Liver (tissue), 9 donors: ENCODE data around the gene MRPL51. TPM values are rescaled to one million over a fixed set of nuclear protein-coding genes. Genes with fewer than 3 reads are reported as not detected.

Experiments used
- DNase-seq: peaks from one replicate; pipeline ENCODE4 v3.0.0-alpha.2; 2017; ENCODE audit warnings: low spot score
- H3K27ac ChIP-seq, 2 donors: one replicate each; pipeline ENCODE4 v1.7.0; 2013; ENCODE audit warnings: inconsistent platforms in 2 of 2, low read length in 2 of 2, control low read depth in 1 of 2, low read depth in 1 of 2, mild to moderate bottlenecking in 1 of 2
- H3K27me3 ChIP-seq, 4 donors: one replicate each; pipeline versions ENCODE4 v1.6.1 to v1.7.0; 2013; ENCODE audit warnings: low read length in 3 of 4, inconsistent platforms in 1 of 4, mild to moderate bottlenecking in 1 of 4, moderate library complexity in 1 of 4; ENCODE audit not compliant: control insufficient read depth in 4 of 4, insufficient read depth in 4 of 4
- H3K36me3 ChIP-seq, 4 donors: one replicate each; pipeline versions ENCODE4 v1.6.1 to v1.7.0; 2013; ENCODE audit warnings: low read length in 3 of 4, mild to moderate bottlenecking in 3 of 4, low read depth in 1 of 4, moderate library complexity in 1 of 4; ENCODE audit not compliant: control insufficient read depth in 4 of 4, insufficient read depth in 3 of 4
- H3K4me1 ChIP-seq, 4 donors: one replicate each; pipeline versions ENCODE4 v1.6.1 to v1.7.0; 2013; ENCODE audit warnings: low read length in 3 of 4, mild to moderate bottlenecking in 3 of 4, moderate library complexity in 1 of 4; ENCODE audit not compliant: control insufficient read depth in 4 of 4, insufficient read depth in 4 of 4
- H3K4me3 ChIP-seq, 3 donors: one replicate each; pipeline versions ENCODE4 v1.6.1 to v1.7.0; 2013; ENCODE audit warnings: low read length in 3 of 3, control low read depth in 1 of 3, low read depth in 1 of 3, mild to moderate bottlenecking in 1 of 3
- H3K9ac ChIP-seq, 2 donors: one replicate each; pipeline ENCODE4 v1.7.0; 2013; ENCODE audit warnings: low read length in 2 of 2, mild to moderate bottlenecking in 2 of 2, moderate library complexity in 2 of 2, control low read depth in 1 of 2, low read depth in 1 of 2
- H3K9me3 ChIP-seq, 4 donors: one replicate each; pipeline versions ENCODE4 v1.6.1 to v1.7.0; 2013; ENCODE audit warnings: low read length in 3 of 4; ENCODE audit not compliant: control insufficient read depth in 4 of 4
- EGR1 ChIP-seq, 2 donors: IDR thresholded peaks; 2 replicates each; pipeline ENCODE4 v1.6.1; 2016 to 2018; ENCODE audit warnings: antibody characterized with exemption in 2 of 2, low read depth in 2 of 2
- FOXA1 ChIP-seq: IDR thresholded peaks from 2 replicates; pipeline ENCODE4 v1.6.1; 2016; ENCODE audit warnings: antibody characterized with exemption
- FOXA2 ChIP-seq: IDR thresholded peaks from 2 replicates; pipeline ENCODE4 v1.6.1; 2016; ENCODE audit warnings: antibody characterized with exemption
- GABPA ChIP-seq, 2 donors: IDR thresholded peaks in 1 of 2; conservative IDR thresholded peaks in 1 of 2; 2 replicates each; pipeline ENCODE4 v1.6.1; 2016; ENCODE audit warnings: antibody characterized with exemption in 2 of 2, mild to moderate bottlenecking in 1 of 2, moderate library complexity in 1 of 2
- HNF4A ChIP-seq, 2 donors: conservative IDR thresholded peaks; 2 replicates each; pipeline ENCODE4 v1.6.1; 2016; ENCODE audit warnings: antibody characterized with exemption in 2 of 2, mild to moderate bottlenecking in 2 of 2
- HNF4G ChIP-seq: IDR thresholded peaks from 2 replicates; pipeline ENCODE4 v1.6.1; 2016; ENCODE audit warnings: antibody characterized with exemption
- JUND ChIP-seq, 2 donors: IDR thresholded peaks; 2 replicates each; pipeline ENCODE4 v1.6.1; 2016; ENCODE audit warnings: antibody characterized with exemption in 2 of 2
- MAX ChIP-seq: IDR thresholded peaks from 2 replicates; pipeline ENCODE4 v1.6.1; 2016; ENCODE audit warnings: antibody characterized with exemption
- NR2F2 ChIP-seq: IDR thresholded peaks from 2 replicates; pipeline ENCODE4 v1.6.1; 2016; ENCODE audit warnings: antibody characterized with exemption
- RAD21 ChIP-seq, 2 donors: IDR thresholded peaks; 2 replicates each; pipeline ENCODE4 v1.6.1; 2016; ENCODE audit warnings: antibody characterized with exemption in 2 of 2, mild to moderate bottlenecking in 2 of 2
- RXRA ChIP-seq, 2 donors: IDR thresholded peaks; 2 replicates each; pipeline ENCODE4 v1.6.1; 2017 to 2018; ENCODE audit warnings: antibody characterized with exemption in 2 of 2, mild to moderate bottlenecking in 1 of 2
- SP1 ChIP-seq: IDR thresholded peaks from 2 replicates; pipeline ENCODE4 v1.6.1; 2018; ENCODE audit warnings: antibody characterized with exemption, mild to moderate bottlenecking
- TAF1 ChIP-seq: conservative IDR thresholded peaks from 2 replicates; pipeline ENCODE4 v1.6.1; 2016; ENCODE audit warnings: antibody characterized with exemption, mild to moderate bottlenecking
- YY1 ChIP-seq: IDR thresholded peaks from 2 replicates; pipeline ENCODE4 v1.6.1; 2016; ENCODE audit warnings: antibody characterized with exemption, mild to moderate bottlenecking
- WGBS: extraction: QIAGEN DNeasy Blood & Tissue Kit; methylation state at CpG from one replicate; pipeline ENCODE4 v1.1.7; 2013; 5-methylcytosine and 5-hydroxymethylcytosine counted together
- polyA plus RNA-seq, 2 donors: library from polyadenylated mRNA; stranded (reverse) in 1 of 2; unstranded in 1 of 2; fragments of 200-250 nt in 1 of 2; fragments of >200 nt in 1 of 2; fragmentation: Nextera tagmentation in 1 of 2; extraction: Ambion mirVana in 1 of 2; gene quantifications; one replicate each; pipeline versions ENCODE4 v1.2.1 to v1.2.3, GENCODE V29; 2013 to 2015
- total RNA-seq, 2 donors: library from RNA; depleted of rRNA; stranded (reverse); fragments of >200 nt; gene quantifications; one replicate each; pipeline ENCODE4 v1.2.3, GENCODE V29; 2014
- TF ChIP-seq, protein P1 (sequence below): IDR thresholded peaks from 2 replicates; pipeline ENCODE4 v1.6.1; 2016; ENCODE audit warnings: antibody characterized with exemption, mild to moderate bottlenecking
- TF ChIP-seq, protein P2 (sequence below): fragments of 150-350 bp; IDR thresholded peaks from 2 replicates; pipeline ENCODE4 v1.5.1; 2017; ENCODE audit warnings: improper control_type of control experiment, low read depth, low read length; ENCODE audit not compliant: missing input control
- TF ChIP-seq, protein P3 (sequence below): IDR thresholded peaks from 2 replicates; pipeline ENCODE4 v1.6.1; 2016; ENCODE audit warnings: antibody characterized with exemption
- donor health status: healthy.
- donor health status: healthy.
- donor health status: healthy.
- donor health status: healthy.
- donor health status: healthy.

The MRPL51 gene
- total and polyA plus RNA-seq, 4 donors: 37.6 to 163 (median 48.0) TPM

DNA sequence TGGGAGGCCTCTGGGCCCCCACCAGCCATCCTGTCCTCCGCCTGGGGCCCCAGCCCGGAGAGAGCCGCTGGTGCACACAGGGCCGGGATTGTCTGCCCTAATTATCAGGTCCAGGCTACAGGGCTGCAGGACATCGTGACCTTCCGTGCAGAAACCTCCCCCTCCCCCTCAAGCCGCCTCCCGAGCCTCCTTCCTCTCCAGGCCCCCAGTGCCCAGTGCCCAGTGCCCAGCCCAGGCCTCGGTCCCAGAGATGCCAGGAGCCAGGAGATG, 40.5 kb upstream of the MRPL51 start:
- Histone ChIP-seq H3K27ac (peak overlapping the region; percentile 99 to 100), H3K4me3 (peak overlapping the region; percentile 64 to 71 (median 65)), H3K27me3 (no peaks in the 10 kb centered on the region), H3K9ac (peak overlapping the region; percentile 93 to 95), H3K9me3 (no peaks in the 10 kb centered on the region), H3K4me1 (peaks cover 6 to 48% (median 35%) of the 10 kb centered on the region in 4 donors), H3K36me3 (peaks cover 21 to 49% (median 38%) of the 10 kb centered on the region in 4 donors)
- no peak for TF ChIP-seq TAF1
- no peak for TF ChIP-seq FOXA1
- TF ChIP-seq, protein P1, sequence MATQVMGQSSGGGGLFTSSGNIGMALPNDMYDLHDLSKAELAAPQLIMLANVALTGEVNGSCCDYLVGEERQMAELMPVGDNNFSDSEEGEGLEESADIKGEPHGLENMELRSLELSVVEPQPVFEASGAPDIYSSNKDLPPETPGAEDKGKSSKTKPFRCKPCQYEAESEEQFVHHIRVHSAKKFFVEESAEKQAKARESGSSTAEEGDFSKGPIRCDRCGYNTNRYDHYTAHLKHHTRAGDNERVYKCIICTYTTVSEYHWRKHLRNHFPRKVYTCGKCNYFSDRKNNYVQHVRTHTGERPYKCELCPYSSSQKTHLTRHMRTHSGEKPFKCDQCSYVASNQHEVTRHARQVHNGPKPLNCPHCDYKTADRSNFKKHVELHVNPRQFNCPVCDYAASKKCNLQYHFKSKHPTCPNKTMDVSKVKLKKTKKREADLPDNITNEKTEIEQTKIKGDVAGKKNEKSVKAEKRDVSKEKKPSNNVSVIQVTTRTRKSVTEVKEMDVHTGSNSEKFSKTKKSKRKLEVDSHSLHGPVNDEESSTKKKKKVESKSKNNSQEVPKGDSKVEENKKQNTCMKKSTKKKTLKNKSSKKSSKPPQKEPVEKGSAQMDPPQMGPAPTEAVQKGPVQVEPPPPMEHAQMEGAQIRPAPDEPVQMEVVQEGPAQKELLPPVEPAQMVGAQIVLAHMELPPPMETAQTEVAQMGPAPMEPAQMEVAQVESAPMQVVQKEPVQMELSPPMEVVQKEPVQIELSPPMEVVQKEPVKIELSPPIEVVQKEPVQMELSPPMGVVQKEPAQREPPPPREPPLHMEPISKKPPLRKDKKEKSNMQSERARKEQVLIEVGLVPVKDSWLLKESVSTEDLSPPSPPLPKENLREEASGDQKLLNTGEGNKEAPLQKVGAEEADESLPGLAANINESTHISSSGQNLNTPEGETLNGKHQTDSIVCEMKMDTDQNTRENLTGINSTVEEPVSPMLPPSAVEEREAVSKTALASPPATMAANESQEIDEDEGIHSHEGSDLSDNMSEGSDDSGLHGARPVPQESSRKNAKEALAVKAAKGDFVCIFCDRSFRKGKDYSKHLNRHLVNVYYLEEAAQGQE: no peak
- TF ChIP-seq HNF4A (conservative IDR thresholded peaks at IDR 0.05): no peak
- TF ChIP-seq EGR1 (IDR thresholded peaks at IDR 0.05; ENCODE audit: low read depth in 2 of 2): no peak
- TF ChIP-seq, protein P2, sequence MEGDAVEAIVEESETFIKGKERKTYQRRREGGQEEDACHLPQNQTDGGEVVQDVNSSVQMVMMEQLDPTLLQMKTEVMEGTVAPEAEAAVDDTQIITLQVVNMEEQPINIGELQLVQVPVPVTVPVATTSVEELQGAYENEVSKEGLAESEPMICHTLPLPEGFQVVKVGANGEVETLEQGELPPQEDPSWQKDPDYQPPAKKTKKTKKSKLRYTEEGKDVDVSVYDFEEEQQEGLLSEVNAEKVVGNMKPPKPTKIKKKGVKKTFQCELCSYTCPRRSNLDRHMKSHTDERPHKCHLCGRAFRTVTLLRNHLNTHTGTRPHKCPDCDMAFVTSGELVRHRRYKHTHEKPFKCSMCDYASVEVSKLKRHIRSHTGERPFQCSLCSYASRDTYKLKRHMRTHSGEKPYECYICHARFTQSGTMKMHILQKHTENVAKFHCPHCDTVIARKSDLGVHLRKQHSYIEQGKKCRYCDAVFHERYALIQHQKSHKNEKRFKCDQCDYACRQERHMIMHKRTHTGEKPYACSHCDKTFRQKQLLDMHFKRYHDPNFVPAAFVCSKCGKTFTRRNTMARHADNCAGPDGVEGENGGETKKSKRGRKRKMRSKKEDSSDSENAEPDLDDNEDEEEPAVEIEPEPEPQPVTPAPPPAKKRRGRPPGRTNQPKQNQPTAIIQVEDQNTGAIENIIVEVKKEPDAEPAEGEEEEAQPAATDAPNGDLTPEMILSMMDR: no peak
- TF ChIP-seq HNF4G: no peak
- TF ChIP-seq FOXA2: no peak
- TF ChIP-seq JUND (IDR thresholded peaks at IDR 0.05): no peak
- TF ChIP-seq RXRA (IDR thresholded peaks at IDR 0.05): no peak
- no peak for TF ChIP-seq MAX
- TF ChIP-seq SP1: no peak
- TF ChIP-seq YY1: no peak
- no peak for TF ChIP-seq RAD21 (IDR thresholded peaks at IDR 0.05)
- TF ChIP-seq, protein P3, sequence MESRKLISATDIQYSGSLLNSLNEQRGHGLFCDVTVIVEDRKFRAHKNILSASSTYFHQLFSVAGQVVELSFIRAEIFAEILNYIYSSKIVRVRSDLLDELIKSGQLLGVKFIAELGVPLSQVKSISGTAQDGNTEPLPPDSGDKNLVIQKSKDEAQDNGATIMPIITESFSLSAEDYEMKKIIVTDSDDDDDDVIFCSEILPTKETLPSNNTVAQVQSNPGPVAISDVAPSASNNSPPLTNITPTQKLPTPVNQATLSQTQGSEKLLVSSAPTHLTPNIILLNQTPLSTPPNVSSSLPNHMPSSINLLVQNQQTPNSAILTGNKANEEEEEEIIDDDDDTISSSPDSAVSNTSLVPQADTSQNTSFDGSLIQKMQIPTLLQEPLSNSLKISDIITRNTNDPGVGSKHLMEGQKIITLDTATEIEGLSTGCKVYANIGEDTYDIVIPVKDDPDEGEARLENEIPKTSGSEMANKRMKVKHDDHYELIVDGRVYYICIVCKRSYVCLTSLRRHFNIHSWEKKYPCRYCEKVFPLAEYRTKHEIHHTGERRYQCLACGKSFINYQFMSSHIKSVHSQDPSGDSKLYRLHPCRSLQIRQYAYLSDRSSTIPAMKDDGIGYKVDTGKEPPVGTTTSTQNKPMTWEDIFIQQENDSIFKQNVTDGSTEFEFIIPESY: no peak
- TF ChIP-seq NR2F2: no peak
- TF ChIP-seq GABPA (IDR thresholded peaks at IDR 0.05 in 1 of 2, conservative IDR thresholded peaks at IDR 0.05 in 1 of 2): no peak
- DNase-seq: peak; percentile 62
- WGBS: under 1% methylated on average over 9 of the region's 9 CpGs
